Tibial nerve (tissue), 3 donors: ENCODE results near the gene OSTC.

Source experiments
- POLR2A ChIP-seq, 2 donors: fragments of 450-650 bp; IDR thresholded peaks; one replicate each; pipeline ENCODE4 v1.6.1; 2017; ENCODE audit warnings: antibody characterized with exemption in 2 of 2, mild to moderate bottlenecking in 2 of 2, moderate library complexity in 2 of 2
- TF ChIP-seq, protein P1 (sequence below), 5 experiments: fragments of 200-600 bp in 3 of 5; fragments of 450-650 bp in 2 of 5; sonication (generic) in 3 of 5; IDR thresholded peaks; one replicate each; pipeline ENCODE4 v1.5.1; 2016 to 2019; ENCODE audit warnings: antibody characterized with exemption in 5 of 5, mild to moderate bottlenecking in 3 of 5, moderate library complexity in 2 of 5

DNA sequence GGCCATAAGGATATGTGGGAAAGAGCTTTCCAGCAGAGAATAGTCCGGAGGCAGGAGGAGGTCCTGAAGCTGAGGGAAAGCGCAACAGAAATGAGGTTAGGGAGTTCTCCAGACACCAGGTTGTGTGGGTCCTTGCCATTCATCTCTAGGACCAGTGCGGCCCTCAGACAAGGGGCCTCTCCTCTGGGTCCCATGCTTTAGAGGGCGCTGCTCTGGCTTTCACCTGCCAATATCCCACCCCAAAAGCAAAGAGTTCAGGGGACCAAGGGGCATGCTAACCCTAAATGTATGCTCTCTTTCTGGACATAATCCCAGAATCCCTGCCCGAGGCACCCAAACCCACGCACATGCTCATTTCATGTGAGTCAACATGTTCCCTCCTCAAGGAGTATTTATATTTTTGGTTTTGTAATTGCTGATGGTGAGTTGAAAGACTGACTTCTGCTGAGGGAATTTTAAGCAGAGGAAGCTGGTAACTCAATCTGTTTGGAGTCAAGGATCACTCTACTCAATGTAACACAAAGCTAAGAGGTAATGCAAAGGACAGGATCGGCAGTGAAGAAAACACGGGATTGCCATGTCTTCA is 15.2 kb upstream of the OSTC start:
- TF ChIP-seq, protein P1, sequence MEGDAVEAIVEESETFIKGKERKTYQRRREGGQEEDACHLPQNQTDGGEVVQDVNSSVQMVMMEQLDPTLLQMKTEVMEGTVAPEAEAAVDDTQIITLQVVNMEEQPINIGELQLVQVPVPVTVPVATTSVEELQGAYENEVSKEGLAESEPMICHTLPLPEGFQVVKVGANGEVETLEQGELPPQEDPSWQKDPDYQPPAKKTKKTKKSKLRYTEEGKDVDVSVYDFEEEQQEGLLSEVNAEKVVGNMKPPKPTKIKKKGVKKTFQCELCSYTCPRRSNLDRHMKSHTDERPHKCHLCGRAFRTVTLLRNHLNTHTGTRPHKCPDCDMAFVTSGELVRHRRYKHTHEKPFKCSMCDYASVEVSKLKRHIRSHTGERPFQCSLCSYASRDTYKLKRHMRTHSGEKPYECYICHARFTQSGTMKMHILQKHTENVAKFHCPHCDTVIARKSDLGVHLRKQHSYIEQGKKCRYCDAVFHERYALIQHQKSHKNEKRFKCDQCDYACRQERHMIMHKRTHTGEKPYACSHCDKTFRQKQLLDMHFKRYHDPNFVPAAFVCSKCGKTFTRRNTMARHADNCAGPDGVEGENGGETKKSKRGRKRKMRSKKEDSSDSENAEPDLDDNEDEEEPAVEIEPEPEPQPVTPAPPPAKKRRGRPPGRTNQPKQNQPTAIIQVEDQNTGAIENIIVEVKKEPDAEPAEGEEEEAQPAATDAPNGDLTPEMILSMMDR (IDR thresholded peaks at IDR 0.05) = no peak
- no peak for TF ChIP-seq POLR2A (IDR thresholded peaks at IDR 0.05)
